Measurements from ENCODE around the gene SCGB1C1.

- no peak for TF ChIP-seq YY1 (IDR thresholded peaks at IDR 0.05; ENCODE audit: insufficient read depth, insufficient read length)
- no peak for TF ChIP-seq ZNF274 (IDR thresholded peaks at IDR 0.05; ENCODE audit: low read depth, low read length)
- no peak for TF ChIP-seq SUZ12 (IDR thresholded peaks at IDR 0.05; ENCODE audit: extremely low read depth, insufficient read depth, insufficient read length)
These were observed 48.8 kb downstream of the SCGB1C1 start for GRCh38 chr11:241634-242033.

Measured in NT2/D1 (cell line).